C4-2B (cell line): Measurements from ENCODE around the gene TXNDC9.
"Not testable (repeated sequence)": the region's sequence is repeated elsewhere in the genome, so short reads cannot be mapped to it uniquely, and the experiment has no call there.

Source experiments
- H3K27ac ChIP-seq: fragments of 450-650 bp; 2 replicates; pipeline ENCODE4 v1.5.1; 2017
- CTCF ChIP-seq: fragments of 450-650 bp; conservative IDR thresholded peaks from 2 replicates; pipeline ENCODE4 v1.5.1; 2017; ENCODE audit warnings: mild to moderate bottlenecking
- ZFX ChIP-seq: fragments of 450-650 bp; IDR thresholded peaks from 2 replicates; pipeline ENCODE4 v1.6.1; 2017

TXNDC9 gene

GRCh38 chr2:99335911-99336803 is at the start of gene TXNDC9:
TXNDC9 (minus strand) TSS chr2:99336333; CDS start chr2:99333210, 3,123 bp downstream.
- TF ChIP-seq CTCF = no peak
- no peak for TF ChIP-seq ZFX

GRCh38 chr2:99382143-99382542 is 46.0 kb upstream of the TXNDC9 start:
- TF ChIP-seq CTCF (no peak), ZFX (no peak)
- H3K27ac ChIP-seq = no peak overlapping the region

More at GRCh38 chr2:99335911-99336803, at the start of gene TXNDC9:
- H3K27ac ChIP-seq = peak within 1 kb of the TSS; percentile 86

GRCh38 chr2:99380376-99381010 is 44.4 kb upstream of the TXNDC9 start:
- TF ChIP-seq CTCF (no peak), ZFX (no peak)
- no peak overlapping the region for H3K27ac ChIP-seq

GRCh38 chr2:99377879-99378278 is 41.7 kb upstream of the TXNDC9 start:
- no peak overlapping the region for H3K27ac ChIP-seq
- TF ChIP-seq CTCF = no peak
- no peak for TF ChIP-seq ZFX

- H3K27ac ChIP-seq = no peak overlapping the region
- TF ChIP-seq ZFX = no peak
Measured at GRCh38 chr2:99376254-99376864, 40.2 kb upstream of the TXNDC9 start.

- TF ChIP-seq ZFX (no peak), CTCF (no peak)
- H3K27ac ChIP-seq = no peak overlapping the region
Measured at GRCh38 chr2:99374747-99375146, 38.6 kb upstream of the TXNDC9 start.

GRCh38 chr2:99373144-99373543 is 37.0 kb upstream of the TXNDC9 start:
- TF ChIP-seq CTCF (no peak), ZFX (no peak)
- H3K27ac ChIP-seq = no peak overlapping the region

- H3K27ac ChIP-seq = not testable (repeated sequence)
Measured at GRCh38 chr2:99368854-99369253, 32.7 kb upstream of the TXNDC9 start.
